Activated T-cell treated with anti-CD3 and anti-CD28 coated beads for 24 hours (primary cell): Measurements from ENCODE around the gene BRPF3.

Source experiments
- DNase-seq: peaks from one replicate; pipeline ENCODE4 v3.0.0-alpha.2; 2020; ENCODE audit warnings: low read depth

Gene BRPF3

GRCh38 chr6:36269834-36270705 lies 73.5 kb downstream of the BRPF3 start, which contains the start of gene PNPLA1:
TSS of gene PNPLA1 (plus strand) at chr6:36270060. CDS start at chr6:36270460, 400 bp downstream.
- DNase-seq, result no peak

- no peak for DNase-seq
Observed at GRCh38 chr6:36272234-36272633, 75.7 kb downstream of the BRPF3 start.

DNA sequence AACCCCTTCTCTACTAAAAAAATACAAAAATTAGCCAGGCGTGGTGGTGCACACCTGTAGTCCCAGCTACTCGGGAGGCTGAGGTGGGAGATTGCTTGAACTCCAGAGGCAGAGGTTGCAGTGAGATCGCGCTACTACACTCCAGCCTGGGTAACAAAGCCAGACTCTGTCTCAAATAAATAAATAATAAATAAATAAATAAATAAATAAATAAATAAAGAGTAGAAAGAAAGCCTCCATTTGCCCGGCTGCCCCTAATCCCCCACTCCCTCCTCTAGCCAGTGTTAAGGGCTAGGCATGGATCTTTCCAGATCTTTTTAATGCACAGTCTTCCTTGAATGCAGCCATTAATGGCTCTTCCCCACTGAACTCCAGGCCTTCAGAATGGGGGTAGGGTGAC lies 76.5 kb downstream of the BRPF3 start:
- no peak for DNase-seq

- DNase-seq, result no peak
Observed at GRCh38 chr6:36273802-36274514, 77.4 kb downstream of the BRPF3 start.

DNA sequence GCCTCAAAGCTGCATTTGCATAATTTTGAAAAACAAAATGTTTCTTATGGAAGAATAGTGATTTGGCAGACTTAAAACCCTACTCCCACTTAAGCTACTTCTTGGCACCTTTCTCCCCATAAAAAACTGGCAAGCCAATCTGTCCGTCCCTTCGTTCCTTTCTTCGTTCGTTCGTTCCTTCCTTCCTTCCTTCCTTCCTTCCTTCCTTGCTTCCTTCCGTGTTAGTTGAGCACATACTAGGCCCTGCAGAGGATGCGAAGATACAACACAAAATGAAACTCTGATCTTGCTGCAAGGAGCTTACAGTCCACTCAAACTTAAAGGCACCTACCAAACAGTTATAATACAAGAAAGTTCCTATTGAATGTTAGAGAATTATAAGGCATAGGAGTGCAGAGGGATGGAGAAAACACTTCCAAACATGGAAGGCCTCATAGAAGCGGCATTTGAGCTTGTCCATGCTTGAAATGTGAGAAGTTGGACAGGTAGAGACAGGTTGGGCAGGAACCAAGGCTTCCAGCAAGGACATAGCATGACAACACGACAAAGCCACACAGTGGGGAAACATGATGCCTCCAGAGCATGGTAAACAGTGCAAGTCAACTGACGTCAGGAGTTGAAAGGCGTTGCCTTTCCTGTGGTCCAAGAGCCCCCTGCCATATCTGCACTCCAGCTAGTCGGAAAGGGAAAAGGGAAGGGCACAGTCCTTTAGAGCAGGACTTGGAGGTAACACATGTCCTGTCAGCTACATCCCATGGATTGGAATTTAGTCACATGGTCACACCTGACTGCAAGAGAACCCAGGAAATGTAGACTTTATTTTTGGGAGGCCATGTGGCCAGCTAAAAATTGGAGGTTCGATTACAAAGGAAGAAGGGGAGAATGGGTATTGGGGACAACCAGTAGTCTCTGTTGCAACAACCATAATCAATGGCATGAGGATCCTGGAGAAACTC lies 80.3 kb downstream of the BRPF3 start:
- DNase-seq, result no peak

GRCh38 chr6:36277946-36278470 lies 81.5 kb downstream of the BRPF3 start:
- DNase-seq, result no peak

GRCh38 chr6:36280467-36280866 lies 83.9 kb downstream of the BRPF3 start:
- no peak for DNase-seq

GRCh38 chr6:36280983-36281382 lies 84.4 kb downstream of the BRPF3 start:
- no peak for DNase-seq
